Measurements from ENCODE around the gene FBLN7.

DNA sequence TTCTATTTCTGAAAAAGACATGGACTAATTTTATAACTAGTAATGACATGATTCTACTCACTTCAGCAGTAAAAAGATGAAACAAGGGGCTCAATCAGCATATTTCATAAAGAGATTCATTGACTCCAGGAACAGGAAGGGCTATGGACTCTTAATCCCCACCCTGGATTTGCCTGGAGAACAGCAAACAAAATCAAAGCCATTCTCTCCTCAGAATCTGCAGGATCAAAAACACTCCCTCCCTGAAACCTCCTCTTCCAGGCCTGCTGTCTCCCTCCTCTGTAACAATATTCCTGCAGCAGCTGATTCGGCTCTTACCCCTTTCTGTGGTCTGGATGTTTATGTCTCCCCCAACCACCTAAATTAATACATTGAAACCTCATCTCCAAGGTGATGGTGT is 59.7 kb downstream of the FBLN7 start:
- no peak for TF ChIP-seq EZH2 (IDR thresholded peaks at IDR 0.05; ENCODE audit: borderline replicate concordance)
- TF ChIP-seq, protein P1, sequence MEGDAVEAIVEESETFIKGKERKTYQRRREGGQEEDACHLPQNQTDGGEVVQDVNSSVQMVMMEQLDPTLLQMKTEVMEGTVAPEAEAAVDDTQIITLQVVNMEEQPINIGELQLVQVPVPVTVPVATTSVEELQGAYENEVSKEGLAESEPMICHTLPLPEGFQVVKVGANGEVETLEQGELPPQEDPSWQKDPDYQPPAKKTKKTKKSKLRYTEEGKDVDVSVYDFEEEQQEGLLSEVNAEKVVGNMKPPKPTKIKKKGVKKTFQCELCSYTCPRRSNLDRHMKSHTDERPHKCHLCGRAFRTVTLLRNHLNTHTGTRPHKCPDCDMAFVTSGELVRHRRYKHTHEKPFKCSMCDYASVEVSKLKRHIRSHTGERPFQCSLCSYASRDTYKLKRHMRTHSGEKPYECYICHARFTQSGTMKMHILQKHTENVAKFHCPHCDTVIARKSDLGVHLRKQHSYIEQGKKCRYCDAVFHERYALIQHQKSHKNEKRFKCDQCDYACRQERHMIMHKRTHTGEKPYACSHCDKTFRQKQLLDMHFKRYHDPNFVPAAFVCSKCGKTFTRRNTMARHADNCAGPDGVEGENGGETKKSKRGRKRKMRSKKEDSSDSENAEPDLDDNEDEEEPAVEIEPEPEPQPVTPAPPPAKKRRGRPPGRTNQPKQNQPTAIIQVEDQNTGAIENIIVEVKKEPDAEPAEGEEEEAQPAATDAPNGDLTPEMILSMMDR (IDR thresholded peaks at IDR 0.05; ENCODE audit: poor library complexity) = no peak

Data from hepatocyte (in vitro differentiated cells).